OCI-LY7 (cell line): ENCODE measurements around the gene DUSP18. TPM values are rescaled to one million over a fixed set of nuclear protein-coding genes. Genes with fewer than 3 reads are reported as not detected.

ENCODE experiments used
- BruUV-seq: library from RNA; stranded (reverse); fragments of 400-500 nt; replicated peaks from 2 replicates; lab custom pipeline; 2021; lab: Mats Ljungman, UMichigan
- CTCF ChIA-PET: fragments of 300-600 bp; sonication (Branson Sonifier 250); formaldehyde crosslinking; loops from one replicate; lab custom pipeline; 2022; ENCODE audit warnings: antibody characterized with exemption; ENCODE audit not compliant: unreplicated experiment; lab: Charles Lee
- POLR2A ChIA-PET: fragments of 300-600 bp; sonication (Branson Sonifier 250); formaldehyde crosslinking; loops from one replicate; lab custom pipeline; 2022; ENCODE audit warnings: antibody characterized with exemption; lab: Charles Lee
- DNase-seq: peaks from one replicate; pipeline ENCODE4 v3.0.0-alpha.2; 2015; ENCODE audit warnings: low spot score
- H2AFZ ChIP-seq: fragments of 200-600 bp; sonication (generic), shearing (Covaris generic); 2 replicates; pipeline ENCODE4 v1.6.1; 2014; ENCODE audit warnings: mild to moderate bottlenecking, antibody characterized with exemption, low read length, moderate library complexity
- H3K27ac ChIP-seq: fragments of 200-600 bp; sonication (generic); 2 replicates; pipeline ENCODE4 v1.5.1; 2014; ENCODE audit warnings: mixed run types, low read depth, mild to moderate bottlenecking, moderate library complexity, low read length, inconsistent platforms; ENCODE audit not compliant: poor library complexity, severe bottlenecking
- H3K36me3 ChIP-seq: fragments of 200-600 bp; sonication (generic); 2 replicates; pipeline ENCODE4 v1.6.1; 2014; ENCODE audit warnings: mild to moderate bottlenecking, antibody characterized with exemption, low read length, moderate library complexity, mixed read lengths; ENCODE audit not compliant: insufficient read depth
- H3K4me1 ChIP-seq: fragments of 200-600 bp; sonication (generic); 2 replicates; pipeline ENCODE4 v1.5.1; 2014; ENCODE audit warnings: mild to moderate bottlenecking, low read length; ENCODE audit not compliant: insufficient read depth, poor library complexity, severe bottlenecking
- H3K4me2 ChIP-seq: fragments of 200-600 bp; sonication (generic); 2 replicates; pipeline ENCODE4 v1.6.1; 2014; ENCODE audit warnings: mild to moderate bottlenecking, low read length
- H3K4me3 ChIP-seq: fragments of 200-600 bp; sonication (generic); 2 replicates; pipeline ENCODE4 v1.5.1; 2014; ENCODE audit warnings: mild to moderate bottlenecking, low read depth, low read length; ENCODE audit not compliant: poor library complexity, severe bottlenecking
- H3K79me2 ChIP-seq: fragments of 200-600 bp; sonication (generic); 2 replicates; pipeline ENCODE4 v1.6.1; 2016; ENCODE audit warnings: low read depth, mild to moderate bottlenecking, low read length, moderate library complexity, mixed read lengths; ENCODE audit not compliant: insufficient read depth
- H3K9me2 ChIP-seq: fragments of 200-600 bp; sonication (generic); 2 replicates; pipeline ENCODE4 v1.6.1; 2016; ENCODE audit warnings: mild to moderate bottlenecking, low read length, mixed read lengths; ENCODE audit not compliant: insufficient read depth
- H3K9me3 ChIP-seq: fragments of 200-600 bp; sonication (generic); 2 replicates; pipeline ENCODE4 v1.6.1; 2014; ENCODE audit warnings: mild to moderate bottlenecking, mixed run types, low read length, mixed read lengths
- H4K20me1 ChIP-seq: fragments of 200-600 bp; sonication (generic); 2 replicates; pipeline ENCODE4 v1.6.1; 2014; ENCODE audit warnings: mild to moderate bottlenecking, antibody characterized with exemption, low read length, moderate library complexity, mixed read lengths; ENCODE audit not compliant: insufficient read depth
- CTCF ChIP-seq: fragments of 200-600 bp; sonication (generic); conservative IDR thresholded peaks from 2 replicates; pipeline ENCODE4 v1.5.1; 2014; ENCODE audit warnings: mild to moderate bottlenecking, antibody characterized with exemption, low read length, moderate library complexity, mixed read lengths
- EZH2phosphoT487 ChIP-seq: fragments of 200-600 bp; sonication (generic); IDR thresholded peaks from 2 replicates; pipeline ENCODE4 v1.6.1; 2018; ENCODE audit warnings: low read depth, borderline replicate concordance, mild to moderate bottlenecking, mixed run types, antibody characterized with exemption, low read length, moderate library complexity, mixed read lengths
- intact Hi-C: fragments of 100-400 bp; cut with micrococcal nuclease; formaldehyde crosslinking; loops from one replicate; pipeline ENCODE4 v1.10.0; 2022; ENCODE audit not compliant: unreplicated experiment
- total RNA-seq, 2 experiments: library from RNA; depleted of rRNA in 1 of 2; stranded (reverse); fragments of >200 nt in 1 of 2; shearing (Covaris generic) in 1 of 2; gene quantifications; 2 replicates each; pipeline ENCODE4 v1.2.3, GENCODE V29; 2014 to 2022

Gene DUSP18
- total RNA-seq, 2 experiments from 2014 or later: 5.0 to 6.4 TPM

- Histone ChIP-seq H3K4me3 (no peak overlapping the region), H3K4me2 (no peak overlapping the region), H3K9me3 (no peaks in the 10 kb centered on the region), H3K27ac (no peak overlapping the region), H3K36me3 (no peaks in the 10 kb centered on the region), H3K9me2 (no peaks in the 10 kb centered on the region), H2AFZ (no peak overlapping the region), H4K20me1 (no peaks in the 10 kb centered on the region), H3K4me1 (peaks cover 4% of the 10 kb centered on the region), H3K79me2 (no peaks in the 10 kb centered on the region)
- no TSS peak for BruUV-seq
- ChIA-PET CTCF (no interaction called here), POLR2A (interaction anchor here (0.6 kb wide), 1 partner anchor 49 kb away, joined by 3 read pairs; no protein-coding TSS in a partner anchor)
- DNase-seq: no peak
- intact Hi-C loops: no loop called here
- TF ChIP-seq CTCF (no peak), EZH2phosphoT487 (no peak)
Measured at GRCh38 chr22:30662040-30662439, 5.6 kb downstream of the DUSP18 start.

GRCh38 chr22:30655532-30655931 is 12.1 kb downstream of the DUSP18 start:
- Histone ChIP-seq H3K27ac (no peak overlapping the region), H3K4me2 (no peak overlapping the region), H3K79me2 (no peaks in the 10 kb centered on the region), H3K9me2 (no peaks in the 10 kb centered on the region), H2AFZ (no peak overlapping the region), H3K4me3 (no peak overlapping the region), H4K20me1 (no peaks in the 10 kb centered on the region), H3K36me3 (no peaks in the 10 kb centered on the region), H3K4me1 (no peaks in the 10 kb centered on the region), H3K9me3 (no peaks in the 10 kb centered on the region)
- intact Hi-C loops: no loop called here
- ChIA-PET POLR2A (no interaction called here), CTCF (no interaction called here)
- no peak for DNase-seq
- BruUV-seq: no TSS peak
- TF ChIP-seq EZH2phosphoT487: no peak
- no peak for TF ChIP-seq CTCF

GRCh38 chr22:30654361-30654760 is 13.3 kb downstream of the DUSP18 start:
- CTCF ChIA-PET: no interaction called here
- POLR2A ChIA-PET: no interaction called here
- no TSS peak for BruUV-seq

More at GRCh38 chr22:30654361-30654760, 13.3 kb downstream of the DUSP18 start:
- no peaks in the 10 kb centered on the region for H3K9me3 ChIP-seq
- H3K4me2 ChIP-seq: no peak overlapping the region
- no peaks in the 10 kb centered on the region for H4K20me1 ChIP-seq
- intact Hi-C loops: no loop called here
- TF ChIP-seq EZH2phosphoT487: no peak
- no peak for TF ChIP-seq CTCF
- no peaks in the 10 kb centered on the region for H3K36me3 ChIP-seq
- no peaks in the 10 kb centered on the region for H3K9me2 ChIP-seq
- no peaks in the 10 kb centered on the region for H3K4me1 ChIP-seq
- H3K4me3 ChIP-seq: no peak overlapping the region
- no peak overlapping the region for H2AFZ ChIP-seq
- H3K27ac ChIP-seq: no peak overlapping the region
- DNase-seq: no peak
- no peaks in the 10 kb centered on the region for H3K79me2 ChIP-seq
